Measurements from ENCODE around the gene PDK3.
A peak's percentile ranks its signal among the peaks of the same experiment; 100 is the strongest.

The PDK3 gene

DNA sequence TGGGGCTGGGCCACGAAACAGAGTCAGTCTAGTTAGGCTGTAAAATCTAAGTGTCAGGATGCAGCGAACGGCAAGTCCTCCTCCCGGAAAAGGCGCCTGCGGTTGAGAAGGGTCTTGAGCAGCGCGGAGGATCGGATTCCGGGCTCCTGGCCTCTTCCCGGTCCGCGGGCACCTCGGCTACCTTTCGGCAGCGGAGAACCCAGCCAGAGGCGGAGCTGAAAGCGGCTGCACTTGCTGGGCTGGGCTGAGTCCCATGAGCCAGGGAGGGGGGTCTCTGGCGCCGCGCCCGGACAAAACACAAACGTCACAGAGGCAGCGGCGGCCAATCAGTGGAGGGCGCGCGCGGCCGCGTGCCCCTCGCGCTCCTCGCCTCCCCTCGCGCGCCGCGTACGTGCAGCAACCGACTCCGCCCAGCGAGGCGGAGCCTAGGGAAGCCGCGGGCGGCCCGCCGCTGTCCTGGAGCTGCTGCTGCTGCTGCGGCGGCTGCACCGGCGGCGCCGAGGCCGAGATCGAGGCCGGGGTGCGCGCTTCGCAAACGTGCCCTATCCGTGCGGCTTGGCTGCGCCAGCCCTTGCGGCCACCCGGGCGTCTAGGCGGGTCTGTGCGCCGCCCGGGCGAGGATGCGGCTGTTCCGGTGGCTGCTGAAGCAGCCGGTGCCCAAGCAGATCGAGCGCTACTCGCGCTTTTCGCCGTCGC, at the start of gene PDK3:
TSS of gene PDK3 (plus strand) at position 451 of the 696 bp plus-strand sequence. CDS start at position 621, 170 bp downstream.
- DNase-seq (ENCODE audit: low read depth): peak; percentile 84

DNA sequence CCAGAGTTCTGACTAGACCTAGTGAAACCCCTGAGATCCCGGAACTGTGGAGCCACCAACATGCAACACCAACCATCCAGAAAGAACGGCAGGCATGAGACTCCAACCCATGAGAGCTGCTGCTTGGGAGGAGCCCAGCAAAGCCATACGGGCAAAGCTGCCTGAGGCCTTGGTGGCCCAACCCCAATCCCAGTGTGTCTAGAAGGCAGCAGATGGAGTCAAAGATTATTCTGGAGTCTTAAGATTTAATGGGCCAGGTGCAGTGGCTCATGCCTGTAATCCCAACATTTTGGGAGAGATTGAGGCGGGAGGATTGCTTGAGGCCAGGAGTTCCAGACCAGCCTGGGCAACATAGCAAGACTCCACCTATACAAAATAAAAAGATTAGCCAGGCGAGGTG, 49.2 kb upstream of the PDK3 start:
- no peak for DNase-seq (ENCODE audit: low read depth)

DNA sequence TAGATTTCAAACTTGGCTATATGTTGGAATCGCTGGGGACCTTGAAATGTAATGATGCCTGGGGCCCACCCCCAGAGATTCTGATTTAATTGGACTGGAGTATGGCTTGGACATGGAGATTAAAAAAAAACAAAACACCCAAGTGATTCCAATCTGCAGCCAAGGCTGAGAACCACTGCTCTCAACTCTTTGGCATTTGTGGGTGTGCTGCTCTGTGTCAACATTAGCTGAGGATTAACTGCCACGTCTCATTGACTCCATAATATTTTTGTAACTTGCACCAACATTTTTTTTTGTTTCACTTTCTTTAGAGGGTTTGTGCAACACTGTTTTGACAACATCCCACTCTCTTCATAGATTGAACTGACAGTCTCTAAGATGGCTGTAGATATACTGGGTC, 41.1 kb upstream of the PDK3 start:
- no peak for DNase-seq (ENCODE audit: low read depth)

DNA sequence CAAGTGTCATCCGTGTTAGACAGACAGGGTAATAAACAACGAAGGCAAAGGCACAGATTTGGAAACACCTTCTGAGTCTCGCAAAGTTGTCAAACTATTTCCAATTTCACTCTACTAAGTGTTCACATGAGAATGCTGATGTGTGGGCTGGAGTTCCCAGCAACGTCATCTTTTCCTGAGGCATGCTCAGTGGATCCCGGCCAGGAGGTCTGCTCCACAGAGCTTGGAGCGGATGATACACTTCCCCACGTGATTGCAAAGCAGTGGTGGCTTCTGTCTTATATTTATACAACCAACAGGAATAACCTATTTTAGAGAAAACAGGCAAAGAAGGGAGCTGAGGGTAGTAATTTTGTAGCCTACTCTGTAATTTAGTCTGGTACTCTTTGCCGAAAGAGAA, 40.1 kb upstream of the PDK3 start:
- no peak for DNase-seq (ENCODE audit: low read depth)

DNA sequence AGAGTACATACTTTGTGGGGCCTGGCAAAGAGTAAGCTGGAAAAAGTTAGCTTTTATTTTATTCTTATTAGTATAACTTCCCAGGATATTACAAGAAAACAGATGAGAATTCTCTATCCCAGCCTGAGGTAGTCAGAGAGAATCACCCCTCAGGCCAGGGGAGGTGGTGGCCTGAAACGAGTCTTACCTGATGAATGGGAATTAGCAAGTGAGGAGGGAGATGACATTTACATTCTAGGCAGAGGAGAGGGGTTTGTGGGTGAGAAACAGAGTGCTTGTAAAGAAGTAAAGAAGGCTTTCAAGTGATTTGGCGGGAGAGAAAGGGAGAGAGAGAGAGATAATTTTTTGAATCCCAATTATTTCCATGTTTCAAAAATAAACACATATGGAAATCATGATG, 39.3 kb upstream of the PDK3 start:
- no peak for DNase-seq (ENCODE audit: low read depth)

DNA sequence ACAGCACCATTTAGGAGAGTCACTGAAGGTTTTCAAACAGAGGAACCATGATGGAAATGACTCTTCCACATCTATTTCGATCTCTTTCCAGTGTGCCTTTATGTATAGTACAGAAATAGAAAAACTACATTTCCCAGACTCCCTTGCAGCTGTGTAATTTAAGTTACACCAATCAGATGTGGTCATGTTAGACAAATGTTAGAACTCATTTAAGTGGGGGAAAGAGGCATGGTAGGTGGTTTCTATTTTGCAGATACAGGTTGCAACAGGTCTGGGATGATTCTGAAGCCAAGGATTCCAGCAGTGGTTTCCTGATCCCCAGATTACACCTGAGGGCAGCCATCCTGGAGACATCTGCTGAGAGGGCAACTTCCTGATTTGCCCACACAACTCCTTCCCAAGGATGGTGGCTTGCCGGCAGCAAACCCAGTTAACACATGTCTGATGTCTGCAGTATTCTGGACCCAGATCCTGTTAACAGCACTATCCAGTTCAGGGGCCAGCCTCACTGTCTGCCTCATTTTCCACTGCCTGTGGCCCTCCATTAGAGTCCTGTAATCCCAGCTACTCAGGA, 38.7 kb upstream of the PDK3 start:
- DNase-seq (ENCODE audit: low read depth): no peak

DNA sequence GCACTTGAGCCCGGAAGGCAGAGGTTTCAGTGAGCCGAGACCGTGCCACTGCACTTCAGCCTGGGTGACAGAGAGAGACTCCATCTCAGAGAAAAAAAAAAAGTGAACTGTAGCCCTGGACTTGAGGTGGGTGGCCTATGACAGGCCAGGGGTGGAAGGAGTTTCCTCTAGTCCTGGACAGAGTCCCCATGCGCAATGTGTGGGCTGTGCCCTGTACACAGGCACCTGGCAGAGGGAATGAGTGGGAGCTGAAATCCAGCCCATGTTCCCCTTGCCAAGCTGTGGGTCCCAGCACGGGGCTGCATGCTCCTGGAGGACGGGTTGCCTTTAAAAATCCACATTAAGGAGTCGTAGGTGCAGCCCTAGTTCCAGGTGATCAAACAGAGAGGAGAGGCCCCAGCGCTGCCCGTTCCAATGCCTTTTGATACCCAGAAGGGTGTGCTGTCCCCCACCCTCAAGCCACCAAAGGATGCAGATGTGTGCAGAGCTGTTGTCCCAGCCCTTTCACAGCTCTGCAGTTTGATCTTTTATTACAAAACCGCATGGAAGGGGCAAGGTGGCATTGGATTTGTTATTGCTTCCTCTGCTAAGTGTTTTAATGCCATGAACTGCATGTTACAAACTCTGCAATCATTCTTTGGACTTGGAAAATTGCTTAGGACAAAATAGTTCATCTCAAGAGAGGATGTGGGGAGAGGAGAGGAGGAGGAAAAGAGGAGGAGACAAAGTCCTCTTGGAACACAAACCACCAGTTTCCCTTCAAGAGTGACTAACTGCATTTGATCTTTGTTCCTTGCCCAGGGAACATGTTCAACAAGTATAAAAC, 38.0 kb upstream of the PDK3 start:
- DNase-seq (ENCODE audit: low read depth): no peak

DNA sequence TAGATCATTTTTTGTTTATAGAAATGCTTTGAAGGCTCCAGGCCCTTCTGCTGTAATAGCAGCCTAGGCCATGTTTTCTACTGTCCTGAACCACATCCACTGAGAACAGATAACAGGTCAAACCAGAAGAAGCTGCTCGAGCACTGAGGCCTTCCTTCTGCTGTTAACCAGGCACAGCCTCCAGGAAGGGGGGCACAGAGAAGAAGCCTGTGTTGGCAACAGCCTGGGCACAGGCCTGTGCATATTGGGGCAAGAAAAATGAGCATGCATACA, 37.4 kb upstream of the PDK3 start:
- DNase-seq (ENCODE audit: low read depth): no peak

DNA sequence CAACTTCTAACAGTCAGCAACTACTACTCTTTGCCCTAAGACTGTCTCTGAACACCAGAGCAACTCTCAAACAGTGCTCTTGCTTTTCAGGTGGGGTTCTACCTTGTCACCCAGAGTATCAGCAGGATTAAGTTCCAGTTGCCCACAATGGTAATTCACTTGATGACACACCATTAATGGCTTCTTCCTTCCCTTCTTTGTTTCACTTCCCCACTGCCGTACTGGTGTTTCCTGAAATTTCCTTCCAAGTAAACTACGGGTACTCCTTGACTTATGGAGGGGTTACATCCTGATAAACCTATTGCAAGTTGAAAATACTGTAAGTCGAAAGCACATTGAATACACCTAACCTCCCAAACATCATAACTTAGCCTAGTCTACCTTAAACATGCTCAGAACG, 36.6 kb upstream of the PDK3 start:
- no peak for DNase-seq (ENCODE audit: low read depth)

DNA sequence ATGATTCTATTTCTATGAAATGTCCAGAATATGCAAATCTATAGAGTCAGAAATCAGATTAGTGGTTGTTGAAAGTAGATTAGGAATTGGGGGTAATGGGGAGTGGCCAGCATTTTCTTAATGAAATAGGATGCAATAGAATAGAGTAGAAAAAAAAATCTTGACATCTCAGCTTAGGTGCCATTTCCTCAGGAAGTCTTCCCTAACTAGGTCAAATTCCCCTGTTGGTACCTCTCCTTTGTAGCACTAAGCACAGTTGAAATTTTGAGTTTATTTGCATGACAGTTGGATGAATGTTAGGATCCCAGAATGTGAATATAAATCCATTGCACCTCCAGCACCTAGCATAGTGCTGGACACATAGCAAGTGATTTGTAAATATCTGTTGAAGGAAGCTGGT, 30.0 kb upstream of the PDK3 start:
- no peak for DNase-seq (ENCODE audit: low read depth)

DNA sequence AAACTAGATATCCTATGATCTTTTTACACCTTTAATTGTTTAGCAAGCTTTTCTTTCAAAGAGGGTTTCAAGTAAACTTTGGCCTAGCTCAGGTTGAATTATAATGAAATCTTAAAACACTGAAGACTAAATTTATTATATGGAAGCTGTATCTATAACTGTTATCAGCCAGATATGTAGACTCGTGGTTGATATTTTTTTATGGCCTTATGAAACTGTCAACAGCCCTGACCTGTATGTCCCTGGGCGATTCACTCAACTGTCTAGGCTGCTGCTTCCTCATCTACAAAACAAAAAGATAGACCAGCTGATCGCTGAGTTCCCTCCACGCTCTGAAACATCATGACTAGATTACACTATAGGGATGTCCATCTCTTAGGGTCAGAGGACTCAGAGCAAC, 21.2 kb upstream of the PDK3 start:
- DNase-seq (ENCODE audit: low read depth): no peak

DNA sequence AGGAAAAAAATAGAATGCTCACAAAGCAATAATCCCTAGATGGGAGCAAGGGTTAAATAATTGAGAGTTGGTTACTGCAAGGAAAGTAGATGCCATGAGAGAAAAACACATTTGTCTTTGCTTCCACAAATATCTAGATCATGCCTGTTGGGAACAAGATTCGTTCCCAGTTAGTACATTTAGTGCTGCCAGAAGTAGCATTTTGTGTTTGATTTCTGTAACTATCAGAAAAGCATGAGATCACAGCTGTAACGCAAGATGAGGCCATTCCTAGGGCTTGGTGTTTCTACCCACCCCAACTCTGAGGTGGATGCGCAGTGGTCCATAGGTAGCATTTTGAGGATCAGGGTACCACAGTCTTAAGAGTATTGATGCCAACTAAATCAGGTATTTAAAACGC, 20.4 kb upstream of the PDK3 start:
- DNase-seq (ENCODE audit: low read depth): no peak

DNA sequence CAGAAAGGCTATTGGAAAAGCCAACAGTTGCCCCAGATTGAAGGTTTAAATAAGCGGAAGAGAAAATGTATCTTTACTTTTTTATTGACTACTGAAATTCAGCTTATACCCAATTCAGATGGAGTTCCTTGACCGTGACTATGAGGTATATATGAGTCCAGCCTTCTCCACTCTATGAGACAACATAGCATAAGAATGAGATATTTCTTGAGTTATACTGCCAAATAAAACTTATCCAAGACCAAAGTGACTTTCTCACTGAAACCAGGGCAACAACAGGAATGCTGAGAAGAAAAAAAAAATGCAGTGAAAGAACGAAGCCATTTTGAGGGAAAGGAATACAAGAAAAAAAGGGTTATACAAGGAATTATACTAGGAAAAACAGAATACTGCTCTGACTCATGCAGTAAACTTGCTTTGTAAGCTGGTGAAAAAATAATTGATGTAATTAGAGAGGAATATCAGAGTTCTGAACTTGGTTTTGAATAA, 16.3 kb upstream of the PDK3 start:
- DNase-seq (ENCODE audit: low read depth): no peak

DNA sequence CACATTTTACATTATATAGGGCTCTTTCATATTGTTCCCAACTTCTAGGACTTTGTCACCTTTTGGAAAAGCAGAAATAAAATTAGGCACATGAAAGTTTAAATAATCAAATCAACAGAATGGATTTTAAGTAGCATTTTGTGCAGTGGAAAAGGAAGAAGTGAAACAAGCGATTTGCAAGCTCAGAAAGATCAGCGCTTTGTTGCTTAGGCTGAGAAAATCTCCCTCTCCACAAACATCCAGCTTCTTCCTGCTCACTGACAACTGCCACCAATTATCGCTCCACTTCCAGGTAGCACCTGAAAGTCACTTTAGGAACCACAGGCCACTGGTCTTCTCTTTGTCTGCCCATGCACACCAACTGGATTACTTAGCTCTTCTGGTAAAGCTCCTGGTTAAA, 2.0 kb upstream of the PDK3 start:
- no peak for DNase-seq (ENCODE audit: low read depth)

DNA sequence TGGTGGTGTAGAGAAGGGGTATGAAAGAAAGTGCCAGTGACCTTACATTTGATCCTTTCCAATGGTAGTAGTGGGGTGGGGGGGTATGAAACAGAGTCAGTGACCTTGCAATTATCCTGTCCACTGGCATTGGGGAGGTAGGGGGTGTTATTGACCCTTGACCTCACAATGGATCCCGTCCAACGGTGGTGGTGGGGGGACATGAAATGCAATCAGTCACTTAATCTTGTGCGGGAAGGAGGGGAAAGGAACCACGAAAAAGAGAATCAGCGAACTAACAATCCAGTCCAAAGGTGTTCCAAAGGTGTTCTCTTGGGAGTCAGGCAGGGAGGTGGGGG, 619 bp upstream of the PDK3 start:
- no peak for DNase-seq (ENCODE audit: low read depth)

DNA sequence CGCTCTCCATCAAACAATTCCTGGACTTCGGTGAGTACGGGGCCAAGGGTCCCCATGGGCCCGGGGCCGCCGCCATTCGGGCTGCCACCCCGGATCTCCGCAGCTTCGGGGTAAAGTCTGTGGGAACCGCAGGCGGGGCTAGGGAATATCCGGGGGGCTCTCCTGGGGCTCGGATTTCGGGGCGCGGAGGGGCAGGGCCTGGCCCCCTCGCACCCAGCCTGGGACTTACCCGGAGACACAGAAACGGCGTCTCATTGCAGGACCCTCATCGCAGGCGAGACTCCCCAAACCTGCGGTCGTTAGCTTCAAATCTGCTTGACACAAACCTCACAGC, 413 bp downstream of the PDK3 start:
- peak; percentile 18 for DNase-seq (ENCODE audit: low read depth)

DNA sequence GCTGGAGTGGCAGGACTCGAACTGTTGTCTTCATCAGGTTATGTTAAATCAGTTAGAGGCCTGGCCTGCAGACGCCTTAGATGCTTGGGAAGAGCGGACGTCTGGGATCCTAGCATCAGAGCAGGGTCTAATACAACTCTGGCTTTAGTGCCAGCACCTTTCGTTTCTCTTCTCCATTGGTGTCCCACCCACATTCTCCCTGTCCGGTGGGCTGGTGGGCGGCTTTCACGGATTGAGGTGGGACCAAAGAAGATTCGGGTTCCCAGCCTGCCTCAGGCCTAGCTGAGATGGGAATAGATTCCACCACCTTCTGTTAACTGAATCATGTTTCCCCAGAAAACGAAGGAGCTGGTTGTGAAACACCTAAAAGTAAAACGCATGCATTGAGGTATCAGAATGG, 939 bp downstream of the PDK3 start:
- no peak for DNase-seq (ENCODE audit: low read depth)

DNA sequence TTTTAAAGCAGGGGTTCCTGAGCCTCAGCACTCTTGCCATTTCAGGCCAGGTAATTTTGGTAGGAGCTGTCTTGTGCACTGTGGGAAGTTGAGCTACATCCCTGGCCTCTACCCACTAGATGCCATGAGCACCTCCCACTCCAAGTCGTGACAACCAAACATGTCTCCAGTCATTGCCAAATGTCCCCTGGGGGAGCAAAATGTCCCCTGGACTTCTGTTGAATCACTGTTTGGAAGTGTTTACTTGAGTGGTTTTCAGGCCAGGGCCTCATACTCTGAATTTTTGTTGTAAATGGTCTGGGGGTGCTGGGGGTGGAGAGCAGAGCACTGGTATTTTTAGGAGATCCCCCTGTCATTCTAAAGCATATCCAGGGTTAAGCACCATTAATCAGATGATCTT, 3.2 kb downstream of the PDK3 start:
- no peak for DNase-seq (ENCODE audit: low read depth)

DNA sequence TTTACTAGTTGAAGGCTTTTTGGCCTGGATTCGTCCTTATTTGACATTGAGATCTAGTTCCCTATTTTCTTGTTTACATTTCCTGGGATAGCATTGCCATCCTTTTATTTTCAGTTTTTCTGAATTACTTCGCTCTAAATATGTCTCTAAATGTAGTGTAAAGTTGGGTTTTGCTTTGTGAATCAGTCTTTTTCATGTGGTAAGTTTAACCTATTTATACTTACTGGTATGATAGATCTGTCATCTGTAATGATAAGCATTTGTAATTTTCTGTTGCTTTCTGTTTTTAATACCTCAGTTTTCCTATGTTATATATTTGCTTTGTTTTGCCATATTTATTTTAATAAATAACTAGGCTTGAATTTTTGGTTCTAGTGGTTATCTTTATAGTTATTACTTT, 6.7 kb downstream of the PDK3 start:
- DNase-seq (ENCODE audit: low read depth): no peak

DNA sequence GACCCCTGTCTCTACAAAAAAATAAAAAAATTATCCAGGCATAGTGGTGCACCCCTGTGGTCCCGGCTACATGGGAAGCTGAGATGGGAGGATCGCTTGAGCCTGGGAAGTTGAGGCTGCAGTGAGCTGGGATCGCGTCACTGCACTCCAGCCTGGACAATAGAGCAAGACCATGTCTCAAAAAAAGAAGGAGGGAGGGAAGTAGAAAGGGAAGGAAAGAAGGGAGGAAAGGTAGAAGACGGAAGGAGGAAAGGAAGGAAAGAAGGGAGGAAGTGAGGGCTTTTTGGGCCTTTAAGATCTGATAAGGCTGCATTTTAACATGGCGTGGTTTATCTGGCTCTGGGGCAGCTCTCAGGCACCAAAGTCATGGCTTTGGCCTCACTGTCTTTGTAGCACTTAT, 10.4 kb downstream of the PDK3 start:
- DNase-seq (ENCODE audit: low read depth): no peak

DNA sequence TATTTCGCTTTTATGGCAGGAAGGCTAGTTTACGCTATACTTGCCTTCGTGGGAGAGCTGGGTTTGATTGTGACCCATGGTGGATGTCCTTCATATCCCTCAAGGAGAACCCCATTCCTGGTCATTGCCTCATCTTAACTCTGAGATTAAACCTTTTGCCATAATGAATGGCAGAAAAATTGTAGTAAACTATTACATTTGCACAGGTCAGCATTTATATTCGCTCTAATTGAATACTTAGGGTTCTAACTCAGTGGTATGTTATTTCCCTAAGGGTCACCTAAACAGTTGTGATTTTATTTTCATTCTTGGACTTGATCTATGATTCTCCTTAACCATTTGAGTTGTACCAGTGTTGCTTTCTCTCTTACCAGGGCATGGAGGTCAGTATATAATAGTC, 13.4 kb downstream of the PDK3 start:
- DNase-seq (ENCODE audit: low read depth): no peak

DNA sequence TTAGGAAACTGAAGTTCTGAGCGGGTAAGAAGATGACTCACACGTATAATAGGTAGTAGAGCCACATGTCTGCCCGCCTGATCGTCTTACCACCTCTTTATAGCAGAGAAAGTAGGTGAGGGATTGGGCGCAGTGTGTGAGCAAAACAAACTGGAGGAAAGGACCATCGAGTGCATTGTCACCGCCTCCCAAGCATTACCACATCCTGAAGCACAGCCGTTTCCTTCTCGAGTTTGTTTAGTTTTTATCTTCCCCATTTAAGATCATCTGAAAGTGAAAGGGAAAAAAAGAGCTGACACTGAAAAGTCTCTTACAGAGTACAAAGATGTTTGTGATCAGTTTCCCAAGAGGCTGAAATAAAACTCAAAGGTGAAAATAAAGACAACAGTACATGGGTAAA, 14.8 kb downstream of the PDK3 start:
- DNase-seq (ENCODE audit: low read depth): peak; percentile 76

DNA sequence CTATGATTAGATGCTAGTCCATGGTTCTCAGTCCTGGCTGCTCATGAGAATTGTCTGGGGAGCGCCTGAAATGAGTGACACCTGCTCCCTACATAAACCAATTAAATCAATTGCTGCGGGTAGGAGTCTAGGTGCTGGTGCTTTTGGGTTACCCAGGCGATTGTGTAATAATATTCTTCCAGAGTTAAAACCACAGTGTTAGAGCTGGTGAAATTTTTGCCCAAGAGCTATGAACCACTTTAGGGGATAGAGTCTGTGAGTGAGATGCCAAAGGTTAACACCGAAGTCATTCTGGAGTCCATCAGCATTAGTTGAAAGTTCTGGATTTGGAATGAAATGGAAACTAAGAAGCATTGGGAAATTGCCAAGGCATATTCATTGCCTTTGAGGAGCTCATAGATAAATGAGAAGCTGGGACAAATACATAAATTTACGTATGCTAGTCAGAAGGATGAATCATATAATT, 15.3 kb downstream of the PDK3 start:
- DNase-seq (ENCODE audit: low read depth): no peak

Data from T-helper 22 cell (primary cell).